ENCODE results near the gene ZNF717.
"Not testable (repeated sequence)": the region's sequence is repeated elsewhere in the genome, so short reads cannot be mapped to it uniquely, and the experiment has no call there.

Gene ZNF717

DNA sequence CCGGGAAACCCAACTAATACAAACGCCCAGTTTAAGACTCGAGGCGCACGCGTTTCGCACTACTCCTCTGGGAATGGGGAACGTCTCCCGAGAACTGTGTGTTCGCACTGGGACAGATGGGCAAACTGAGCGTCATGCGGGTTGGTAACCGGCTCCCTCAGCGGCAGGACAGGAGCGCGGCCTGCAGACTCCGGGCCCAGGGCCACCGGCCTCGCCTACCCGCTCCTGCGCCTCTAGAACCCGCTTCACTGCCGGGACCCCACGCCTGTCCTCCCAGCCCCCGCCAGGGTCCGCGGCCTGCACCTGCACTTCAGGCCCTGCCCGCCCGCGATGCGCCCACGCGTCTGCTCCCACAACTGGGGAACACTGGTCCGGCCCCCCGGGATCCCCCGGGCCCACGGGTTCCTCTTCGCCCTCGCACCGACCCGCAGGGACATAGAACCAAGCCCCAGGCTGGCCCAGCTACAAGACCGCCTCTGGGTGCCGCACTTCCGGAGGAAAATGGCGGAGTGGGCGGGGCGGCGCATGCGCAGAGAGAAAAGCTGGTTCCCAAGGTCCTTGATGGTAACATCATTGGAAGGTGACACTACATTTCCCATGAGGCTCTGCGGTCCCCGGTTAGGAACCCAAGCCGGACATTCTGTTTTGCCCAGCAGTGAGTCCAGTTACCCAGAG, at the start of gene ZNF717:
ZNF717 (minus strand) TSS at position 469 of the 675 bp plus-strand sequence. CDS start 2,187 bp downstream, outside the sequence.
- not testable (repeated sequence) for TF ChIP-seq GATA3, GATA2 (IDR thresholded peaks at IDR 0.05; ENCODE audit: low read depth, low read length)

- TF ChIP-seq GATA3 (IDR thresholded peaks at IDR 0.05; ENCODE audit: low read depth, low read length) = no peak
- no peak for TF ChIP-seq GATA2 (IDR thresholded peaks at IDR 0.05; ENCODE audit: low read depth, low read length)
Measured at GRCh38 chr3:75814797-75815196, 29.4 kb upstream of the ZNF717 start.

- TF ChIP-seq GATA2 (IDR thresholded peaks at IDR 0.05; ENCODE audit: low read depth, low read length) (no peak), GATA3 (IDR thresholded peaks at IDR 0.05; ENCODE audit: low read depth, low read length) (no peak)
Measured at GRCh38 chr3:75782506-75782905, 2.8 kb downstream of the ZNF717 start.

DNA sequence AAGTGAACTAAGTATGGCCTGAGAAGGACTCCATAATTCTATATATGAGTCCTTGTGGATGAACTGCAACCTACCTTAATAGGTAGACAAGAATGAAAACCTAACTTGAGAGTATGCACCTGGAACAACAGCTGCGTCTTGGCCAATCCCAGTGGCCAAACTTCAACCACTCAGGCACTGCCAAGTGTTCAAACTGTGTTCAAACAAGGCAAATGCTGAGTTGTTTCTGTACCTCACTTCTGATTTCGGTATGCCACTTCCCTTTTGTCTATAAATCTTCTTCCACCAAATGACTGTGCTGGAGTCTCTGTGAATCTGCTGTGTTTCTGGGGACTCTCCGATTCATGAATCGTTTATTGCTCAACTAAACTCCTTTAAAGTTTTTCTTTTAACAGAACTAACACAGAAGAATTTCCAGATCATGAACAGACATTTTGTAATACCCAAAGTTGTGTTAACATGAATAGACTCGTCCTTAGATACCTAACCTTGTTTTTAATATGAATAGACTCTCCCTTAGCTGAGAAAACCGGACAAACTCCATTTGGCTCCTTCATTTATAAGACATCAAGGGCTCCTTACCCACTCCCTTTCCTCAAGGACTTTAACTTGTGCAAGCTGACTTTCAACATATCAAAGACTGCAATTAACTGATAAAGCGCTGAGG, 4.1 kb downstream of the ZNF717 start:
- no peak for TF ChIP-seq GATA2 (IDR thresholded peaks at IDR 0.05; ENCODE audit: low read depth, low read length)
- no peak for TF ChIP-seq GATA3 (IDR thresholded peaks at IDR 0.05; ENCODE audit: low read depth, low read length)

DNA sequence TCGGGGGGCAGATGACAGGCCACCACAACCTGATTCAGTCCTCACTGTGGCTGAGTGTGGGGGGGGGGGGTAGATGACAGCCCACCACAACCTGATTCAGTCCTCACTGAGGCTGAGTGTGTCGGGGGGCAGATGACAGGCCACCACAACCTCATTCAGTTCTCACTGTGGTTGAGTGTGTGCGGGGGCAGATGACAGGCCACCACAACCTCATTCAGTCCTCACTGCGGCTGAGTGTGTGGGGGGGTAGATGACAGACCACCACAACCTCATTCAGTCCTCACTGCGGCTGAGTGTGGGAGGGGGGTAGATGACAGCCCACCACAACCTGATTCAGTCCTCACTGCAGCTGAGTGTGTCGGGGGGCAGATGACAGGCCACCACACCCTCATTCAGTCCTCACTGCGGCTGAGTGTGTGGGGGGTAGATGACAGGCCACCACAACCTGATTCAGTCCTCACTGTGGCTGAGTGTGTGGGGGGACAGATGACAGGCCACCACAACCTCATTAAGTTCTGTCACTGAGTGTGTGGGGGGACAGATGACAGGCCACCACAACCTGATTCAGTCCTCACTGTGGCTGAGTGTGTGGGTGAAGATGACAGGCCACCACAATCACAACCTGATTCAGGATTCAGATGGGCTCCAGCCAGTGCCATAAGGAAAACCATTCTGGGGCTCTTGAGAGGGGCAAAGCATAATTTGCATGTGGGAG, 16.9 kb downstream of the ZNF717 start:
- TF ChIP-seq GATA2 (IDR thresholded peaks at IDR 0.05; ENCODE audit: low read depth, low read length) (no peak), GATA3 (IDR thresholded peaks at IDR 0.05; ENCODE audit: low read depth, low read length) (no peak)

- no peak for TF ChIP-seq GATA3 (IDR thresholded peaks at IDR 0.05; ENCODE audit: low read depth, low read length)
- no peak for TF ChIP-seq GATA2 (IDR thresholded peaks at IDR 0.05; ENCODE audit: low read depth, low read length)
Measured at GRCh38 chr3:75737831-75738493, 47.4 kb downstream of the ZNF717 start.

GRCh38 chr3:75727985-75728384, 57.4 kb downstream of the ZNF717 start:
- TF ChIP-seq GATA2 (IDR thresholded peaks at IDR 0.05; ENCODE audit: low read depth, low read length) (no peak), GATA3 (IDR thresholded peaks at IDR 0.05; ENCODE audit: low read depth, low read length) (no peak)

GRCh38 chr3:75692061-75692460, 93.3 kb downstream of the ZNF717 start:
- TF ChIP-seq GATA2 (IDR thresholded peaks at IDR 0.05; ENCODE audit: low read depth, low read length) (no peak), GATA3 (IDR thresholded peaks at IDR 0.05; ENCODE audit: low read depth, low read length) (no peak)

- TF ChIP-seq GATA3 (IDR thresholded peaks at IDR 0.05; ENCODE audit: low read depth, low read length) = no peak
- TF ChIP-seq GATA2 (IDR thresholded peaks at IDR 0.05; ENCODE audit: low read depth, low read length) = no peak
Measured at GRCh38 chr3:75687323-75687722, 98.0 kb downstream of the ZNF717 start.

Data from SH-SY5Y (cell line).